Suppressor macrophage treated with lipopolysaccharide for 4 hours (primary cell): ENCODE measurements around the gene VCPKMT.

Source experiments
- DNase-seq: peaks from one replicate; pipeline ENCODE4 v3.0.0-alpha.2; 2020

The VCPKMT gene

GRCh38 chr14:50064993-50065392 is 51.4 kb downstream of the VCPKMT start:
- DNase-seq = peak; percentile 96

DNA sequence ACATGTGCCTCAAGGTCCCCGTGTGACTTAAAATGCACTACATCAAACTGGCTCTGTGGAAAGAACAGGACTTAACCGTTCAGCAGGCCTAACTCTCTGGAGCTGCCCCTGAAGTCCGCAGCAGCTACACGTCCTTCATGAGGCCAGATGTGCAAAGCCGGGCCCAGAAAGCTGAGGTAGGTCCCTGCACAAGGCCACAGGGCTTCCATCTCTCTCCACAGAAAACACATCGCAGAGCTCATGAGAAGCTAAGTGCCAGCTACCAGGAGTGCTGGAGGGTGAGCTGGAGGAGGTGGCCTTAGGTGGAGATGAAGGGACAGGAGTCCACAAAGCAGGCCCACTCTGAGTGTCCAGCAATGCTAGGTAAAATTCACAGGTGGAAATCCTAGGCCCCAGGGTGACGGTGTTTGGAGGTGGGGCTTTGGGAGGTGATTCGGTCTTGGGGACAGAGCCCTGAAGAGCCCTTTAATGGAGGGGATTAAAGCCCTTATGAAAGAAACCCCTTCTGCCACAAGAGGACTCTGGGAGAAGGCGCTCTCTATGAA is 52.4 kb downstream of the VCPKMT start:
- no peak for DNase-seq

GRCh38 chr14:50062438-50063085 is 53.8 kb downstream of the VCPKMT start:
- peak; percentile 32 for DNase-seq

GRCh38 chr14:50061664-50062437 is 54.5 kb downstream of the VCPKMT start:
- peak; percentile 62 for DNase-seq

DNA sequence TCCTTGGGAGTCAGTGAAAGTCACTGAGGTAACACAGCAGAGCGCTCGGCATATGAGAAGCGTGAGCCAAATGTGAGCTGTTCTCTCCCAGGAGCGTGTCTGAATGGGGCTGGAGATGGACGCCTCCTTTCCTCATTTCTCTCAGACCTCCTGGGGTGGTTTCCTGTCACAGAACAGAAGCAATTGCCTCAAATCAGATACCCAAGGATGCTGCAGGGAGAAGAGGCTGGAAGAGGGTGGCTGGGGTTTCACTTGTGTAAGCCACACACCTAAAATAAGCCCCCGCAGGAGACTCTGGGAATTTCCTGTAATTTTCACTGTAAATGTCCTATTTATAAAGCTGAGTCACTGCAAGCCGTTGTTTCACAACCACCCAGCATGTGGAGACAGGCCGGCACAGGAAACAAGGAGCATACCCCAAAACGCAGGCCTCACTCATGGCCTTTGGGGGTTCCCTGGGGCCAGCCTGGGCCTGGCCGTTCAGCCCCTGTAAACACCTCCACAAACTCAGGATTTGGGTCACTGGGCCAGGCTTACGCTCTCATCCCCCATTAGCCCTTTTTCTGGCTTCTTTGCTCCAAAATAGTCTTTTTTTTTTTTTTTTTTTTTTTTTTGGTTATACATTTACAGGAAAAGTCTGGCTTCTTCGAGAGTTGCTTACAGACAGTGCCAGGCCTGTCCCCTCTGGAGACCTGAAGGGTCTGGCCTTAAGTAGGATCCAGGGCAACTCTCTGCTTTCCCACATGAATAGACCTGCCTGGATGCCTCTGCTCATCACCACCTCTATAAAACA is 55.3 kb downstream of the VCPKMT start:
- DNase-seq = peak; percentile 91

DNA sequence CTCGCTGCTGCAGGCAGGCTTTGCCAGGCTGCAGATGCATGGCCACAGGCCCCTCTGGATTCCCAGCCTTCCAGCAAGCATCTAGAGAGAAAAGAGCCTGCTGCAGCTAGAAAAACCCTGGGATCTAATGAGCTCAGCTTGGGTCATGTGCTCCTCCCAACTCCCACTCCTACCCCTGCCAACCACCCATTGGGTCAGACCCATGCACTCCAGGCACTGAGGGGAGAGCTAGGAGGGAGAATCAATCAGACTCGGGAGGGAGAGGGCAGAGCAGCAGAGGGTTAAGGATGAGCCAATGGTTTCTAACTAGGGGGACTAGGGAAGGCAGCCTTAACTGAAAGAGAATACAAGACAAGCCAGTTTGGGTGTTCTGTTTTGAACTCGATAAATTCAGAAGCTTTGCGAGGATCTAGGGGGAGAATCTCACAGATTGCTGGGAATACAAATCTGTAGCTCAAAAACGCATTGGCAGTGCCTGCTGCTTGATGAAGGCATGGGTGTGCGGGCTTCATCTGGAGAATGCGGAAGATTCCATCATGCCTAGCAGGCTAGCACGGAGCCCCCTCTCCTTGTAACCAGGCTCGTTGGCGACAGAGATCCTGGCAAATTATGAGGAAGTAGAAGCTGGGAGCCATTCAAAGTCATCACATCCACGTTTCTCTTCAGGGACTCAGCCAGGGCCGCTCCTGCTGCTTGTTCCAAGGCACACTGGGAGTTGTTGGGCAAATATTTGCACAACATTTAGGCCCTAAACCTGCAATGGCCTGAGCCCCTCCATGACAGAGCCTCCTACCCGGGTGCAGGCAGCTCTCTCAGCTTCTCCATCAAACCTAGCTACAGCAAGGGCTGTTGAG is 56.4 kb downstream of the VCPKMT start:
- peak; percentile 40 for DNase-seq
